GM21367 (cell line): Measurements from ENCODE around the gene R3HDM1.
A peak's percentile ranks its signal among the peaks of the same experiment; 100 is the strongest.
"Not testable (repeated sequence)": the region's sequence is repeated elsewhere in the genome, so short reads cannot be mapped to it uniquely, and the experiment has no call there.

ENCODE experiments used
- ATAC-seq: cut with Tn5 transposase; IDR thresholded peaks from one replicate; pipeline ENCODE4 v1.9.1; 2021; ENCODE audit not compliant: unreplicated experiment

Gene R3HDM1

GRCh38 chr2:135531231-135532197 lies at the start of gene R3HDM1:
Gene R3HDM1, plus strand, starts transcription at chr2:135531484. Its CDS starts 73,362 bp downstream, at chr2:135604846.
- peak; percentile 66 for ATAC-seq

DNA sequence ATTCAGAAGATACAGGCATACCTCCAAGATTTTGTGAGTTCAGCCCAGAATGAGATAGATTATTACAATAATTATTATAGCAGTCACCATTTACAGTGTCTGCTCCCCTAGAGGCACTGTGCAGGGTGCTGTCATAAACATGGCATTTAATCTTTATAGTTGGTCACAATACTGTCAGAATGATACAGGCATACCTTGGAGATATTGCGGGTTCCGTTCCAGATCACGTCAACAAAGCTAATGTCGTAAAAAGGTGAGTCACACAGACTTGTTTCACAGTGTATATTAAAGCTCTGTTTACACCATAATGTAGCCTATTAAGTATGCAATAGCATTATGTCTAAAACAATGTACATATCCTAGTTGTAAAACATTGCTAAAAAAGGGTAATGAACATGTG lies 45.8 kb upstream of the R3HDM1 start:
- ATAC-seq: no peak

DNA sequence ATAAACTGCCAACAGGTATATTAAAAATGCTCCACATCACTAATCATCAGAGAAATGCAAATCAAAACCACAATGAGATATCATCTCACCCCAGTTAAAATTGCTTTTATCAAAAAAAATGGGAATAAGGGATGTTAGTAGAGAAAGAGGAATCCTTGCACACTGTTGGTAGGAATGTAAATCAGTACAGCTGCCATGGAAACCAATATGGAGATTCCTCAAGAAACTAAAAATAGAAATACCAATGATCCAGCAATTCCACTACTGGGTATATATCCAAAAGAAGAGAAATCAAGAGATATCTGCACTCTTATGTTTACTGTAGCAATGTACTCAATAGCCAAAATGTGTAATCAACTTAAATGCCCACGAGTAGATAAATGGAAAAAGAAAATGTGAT lies 40.9 kb upstream of the R3HDM1 start:
- no peak for ATAC-seq

GRCh38 chr2:135494503-135494902 lies 36.8 kb upstream of the R3HDM1 start:
- no peak for ATAC-seq

- ATAC-seq: no peak
These were observed 36.4 kb upstream of the R3HDM1 start for GRCh38 chr2:135494917-135495316.

GRCh38 chr2:135498588-135498987 lies 32.7 kb upstream of the R3HDM1 start:
- not testable (repeated sequence) for ATAC-seq

GRCh38 chr2:135504811-135505210 lies 26.5 kb upstream of the R3HDM1 start:
- ATAC-seq: no peak

DNA sequence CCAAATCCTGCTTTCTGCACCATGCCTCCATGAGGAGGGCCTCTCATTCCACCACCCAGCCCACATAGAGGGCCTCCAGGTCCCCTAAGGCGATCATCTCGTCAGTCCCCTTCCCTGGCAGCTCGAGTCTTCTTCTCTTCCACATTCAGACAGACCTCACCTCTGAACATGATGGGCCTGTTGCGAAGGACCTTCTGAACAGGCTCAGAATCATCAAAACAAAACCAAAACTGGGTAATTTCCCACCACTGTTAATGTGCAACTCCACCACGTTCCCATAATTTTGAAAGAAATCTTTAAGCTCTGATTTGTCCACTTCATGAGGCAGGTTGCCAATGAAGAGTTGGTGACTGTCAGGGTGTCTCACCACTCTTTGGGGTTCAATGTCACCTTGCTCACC lies 20.7 kb upstream of the R3HDM1 start:
- ATAC-seq: no peak

DNA sequence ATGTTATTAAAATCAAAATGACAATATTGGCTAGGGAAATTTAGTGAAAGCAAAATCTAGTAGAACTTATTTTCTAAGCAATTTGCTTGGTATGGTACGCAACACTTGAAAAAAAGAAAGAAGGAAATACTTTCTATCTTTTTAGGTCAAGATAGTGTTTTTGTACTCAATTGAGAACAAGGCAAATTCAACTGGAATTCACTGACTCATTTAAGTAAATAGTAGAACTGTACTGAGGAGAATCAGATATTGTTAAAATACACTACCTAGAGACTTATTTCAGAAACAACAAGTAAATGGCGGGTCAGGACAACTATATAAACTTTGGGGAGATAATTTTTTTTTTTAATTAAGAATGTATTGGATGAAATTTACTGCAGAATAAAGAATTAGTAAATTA lies 19.2 kb upstream of the R3HDM1 start:
- ATAC-seq: no peak

- ATAC-seq: no peak
These were observed 5.5 kb upstream of the R3HDM1 start for GRCh38 chr2:135525786-135526185.

DNA sequence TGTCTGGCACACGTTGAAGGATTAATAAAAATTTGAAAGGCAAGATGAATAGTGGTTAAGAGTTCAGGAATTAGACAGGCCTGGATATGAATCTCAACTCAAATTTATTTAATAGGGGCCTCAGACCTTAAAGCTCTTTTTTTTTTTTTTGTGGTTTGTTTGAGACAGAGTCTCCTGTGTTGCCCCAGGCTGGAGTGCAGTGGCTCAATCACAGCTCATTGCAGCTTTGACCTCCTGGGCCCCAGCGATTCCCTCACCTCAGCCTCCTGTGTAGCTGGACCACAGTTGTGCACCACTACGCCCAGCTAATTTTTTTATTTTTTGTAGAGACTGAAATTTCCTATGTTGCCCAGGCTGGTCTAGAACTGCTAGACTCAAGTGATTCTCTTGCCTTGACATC lies 3.3 kb upstream of the R3HDM1 start:
- ATAC-seq: no peak

DNA sequence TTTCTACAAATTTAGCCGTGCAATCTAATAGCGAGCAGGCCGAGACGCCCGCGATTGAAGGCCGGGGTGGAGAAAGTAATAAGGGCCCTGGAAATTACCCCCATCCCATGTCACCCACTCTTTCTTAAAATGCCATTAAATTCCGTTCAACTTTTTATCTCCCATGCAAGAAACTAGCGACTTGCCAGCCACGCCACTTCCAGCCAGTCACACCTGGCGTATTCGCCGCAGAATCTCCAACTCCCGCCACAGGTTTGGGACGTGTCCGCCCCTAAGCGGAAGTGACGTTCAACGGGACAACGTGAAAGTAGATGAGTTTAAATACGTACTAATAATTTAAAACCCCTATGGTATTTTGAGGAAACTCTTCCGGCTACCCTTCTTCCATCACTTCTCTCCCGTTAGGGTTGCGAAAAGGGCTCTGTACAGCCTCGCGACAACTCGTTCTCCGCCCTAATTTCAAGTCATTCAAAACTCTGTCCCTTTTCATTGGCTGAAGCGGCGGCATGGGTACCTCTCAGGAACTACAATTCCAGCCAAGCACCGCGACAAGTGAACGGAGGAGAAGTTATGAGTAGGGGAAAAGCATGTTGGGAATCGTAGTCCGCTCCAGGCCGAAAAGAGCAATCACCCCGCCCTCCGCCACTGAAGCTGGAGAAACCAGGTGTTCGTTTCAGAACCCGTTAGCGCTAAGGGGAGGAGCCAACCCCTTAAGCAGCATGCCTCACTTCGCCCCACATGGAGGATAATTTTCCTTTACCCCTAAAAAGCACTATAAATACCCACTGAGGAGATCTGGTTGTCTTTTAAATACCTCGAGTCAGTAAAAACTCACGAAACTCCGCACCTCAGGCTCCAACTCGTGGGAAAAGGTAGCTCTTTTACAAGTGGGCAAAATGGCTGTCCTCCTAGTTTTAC lies 712 bp upstream of the R3HDM1 start, which contains the start of gene ZRANB3:
ZRANB3 (minus strand) TSS at position 906 of the 918 bp plus-strand sequence.
- peak; percentile 64 for ATAC-seq

GRCh38 chr2:135532581-135532980 lies 1.3 kb downstream of the R3HDM1 start:
- no peak for ATAC-seq

DNA sequence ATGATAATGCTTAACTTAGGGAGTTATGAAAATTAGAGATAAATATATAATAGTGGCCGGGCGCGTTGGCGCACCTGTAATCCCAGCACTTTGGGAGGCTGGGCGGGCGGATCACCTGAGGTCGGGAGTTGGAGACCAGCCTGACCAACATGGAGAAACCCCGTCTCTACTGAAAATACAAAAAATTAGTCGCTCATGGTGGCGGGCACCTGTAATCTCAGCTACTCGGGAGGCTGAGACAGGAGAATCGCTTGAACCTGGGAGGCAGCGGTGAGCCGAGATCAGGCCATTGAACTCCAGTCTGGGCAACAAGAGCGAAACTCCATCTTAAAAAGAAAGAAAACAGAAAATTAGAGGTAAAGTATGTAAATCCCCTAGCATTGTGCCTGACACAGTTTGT lies 2.3 kb downstream of the R3HDM1 start:
- not testable (repeated sequence) for ATAC-seq

DNA sequence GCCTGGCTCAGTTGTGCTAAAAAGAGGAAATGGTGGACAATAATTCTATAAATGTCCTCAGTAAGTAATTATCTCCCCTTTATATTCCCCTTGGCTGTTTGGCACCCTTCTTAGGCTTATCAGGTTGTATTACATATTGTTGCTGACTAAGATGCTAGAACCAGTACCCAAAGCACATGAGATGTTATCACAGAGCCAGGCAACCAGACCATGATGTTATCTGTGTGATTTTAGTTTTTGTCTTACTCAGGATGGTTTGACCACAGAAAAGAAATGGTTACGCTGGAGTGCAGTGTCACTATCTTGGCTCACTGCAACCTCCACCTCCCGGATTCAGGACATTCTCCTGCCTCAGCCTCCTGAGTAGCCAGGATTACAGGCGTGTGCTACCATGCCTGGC lies 15.2 kb downstream of the R3HDM1 start:
- ATAC-seq: no peak

GRCh38 chr2:135547311-135547710 lies 16.0 kb downstream of the R3HDM1 start:
- ATAC-seq: no peak

- ATAC-seq: no peak
These were observed 20.1 kb downstream of the R3HDM1 start for GRCh38 chr2:135551356-135551755.

- no peak for ATAC-seq
These were observed 21.6 kb downstream of the R3HDM1 start for GRCh38 chr2:135552887-135553286.

DNA sequence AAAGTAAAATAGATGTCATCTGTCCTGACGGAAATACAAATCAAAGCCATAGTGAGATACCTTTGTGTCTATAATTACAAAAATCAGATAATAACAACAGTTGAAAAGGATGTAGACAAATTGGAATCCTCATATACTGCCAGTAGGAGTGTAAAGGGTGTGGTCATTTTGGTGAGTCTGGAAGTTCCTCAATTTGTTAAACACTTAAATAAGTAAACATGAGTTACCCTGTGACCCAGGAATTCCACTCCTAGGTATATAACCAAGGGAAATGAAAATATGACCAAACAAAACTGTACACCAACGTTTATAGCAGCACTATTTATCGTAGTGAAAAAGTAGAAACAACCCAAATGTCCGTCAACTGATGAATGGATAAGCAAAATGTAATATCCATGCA lies 24.0 kb downstream of the R3HDM1 start:
- ATAC-seq: no peak

- no peak for ATAC-seq
These were observed 26.2 kb downstream of the R3HDM1 start for GRCh38 chr2:135557530-135557929.

DNA sequence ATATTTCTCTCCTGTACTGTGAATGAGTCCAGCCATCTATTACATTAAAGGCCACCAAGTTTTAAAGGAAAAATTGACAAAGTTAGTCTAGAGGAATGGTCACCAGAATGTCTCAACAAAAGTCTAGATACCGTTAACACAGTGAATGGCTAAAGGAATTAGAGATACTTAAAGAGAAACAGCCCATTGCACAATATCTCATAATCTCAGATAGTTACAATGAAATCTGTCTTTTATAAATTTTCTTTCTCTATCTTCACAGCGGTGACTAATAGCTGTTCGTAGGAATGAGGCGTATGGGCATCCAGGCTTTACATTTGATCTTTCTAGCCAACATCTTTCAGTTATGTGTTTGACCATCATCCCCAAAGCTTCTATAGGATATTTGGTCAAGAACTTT lies 30.6 kb downstream of the R3HDM1 start:
- no peak for ATAC-seq

- no peak for ATAC-seq
These were observed 32.5 kb downstream of the R3HDM1 start for GRCh38 chr2:135563793-135564192.
